Activated T-helper 2 cell treated with anti-CD3 and anti-CD28 coated beads, Interferon-gamma antibody, Interleukin-2, Interleukin-4, amounts not matched to agents 10 μg/mL and 5 μg/mL and 100 μg/mL, durations not matched to agents 14 hours and 24 hours and 36 hours (primary cell): ENCODE results near the gene CELF4. TPM values are rescaled to one million over a fixed set of nuclear protein-coding genes. Genes with fewer than 3 reads are reported as not detected.

Experiments used
- DNase-seq: peaks from one replicate; pipeline ENCODE4 v3.0.0; 2021; ENCODE audit warnings: low spot score
- H3K27ac Mint-ChIP-seq: one replicate; pipeline ENCODE4 v1.8.0; 2021; ENCODE audit warnings: mixed read lengths
- H3K27me3 Mint-ChIP-seq: one replicate; pipeline ENCODE4 v1.8.0; 2021; ENCODE audit warnings: low read depth, mixed read lengths
- H3K36me3 Mint-ChIP-seq: one replicate; pipeline ENCODE4 v1.8.0; 2021; ENCODE audit warnings: low read depth, mixed read lengths
- H3K4me1 Mint-ChIP-seq: one replicate; pipeline ENCODE4 v1.8.0; 2021; ENCODE audit warnings: low read depth, mixed read lengths
- H3K4me3 Mint-ChIP-seq: one replicate; pipeline ENCODE4 v1.8.0; 2021; ENCODE audit warnings: low read depth, mild to moderate bottlenecking, moderate library complexity, mixed read lengths
- H3K9me3 Mint-ChIP-seq: one replicate; pipeline ENCODE4 v1.8.0; 2021; ENCODE audit warnings: mixed read lengths
- intact Hi-C: fragments of 100-400 bp; cut with micrococcal nuclease; formaldehyde crosslinking; loops from one replicate; pipeline ENCODE4 v1.15.1; 2023
- total RNA-seq: library from RNA; stranded (reverse); gene quantifications from 2 replicates; pipeline ENCODE4 v1.2.3, GENCODE V29; 2022

CELF4 gene
- total RNA-seq, 1 donor from 2014 or later, result not detected

DNA sequence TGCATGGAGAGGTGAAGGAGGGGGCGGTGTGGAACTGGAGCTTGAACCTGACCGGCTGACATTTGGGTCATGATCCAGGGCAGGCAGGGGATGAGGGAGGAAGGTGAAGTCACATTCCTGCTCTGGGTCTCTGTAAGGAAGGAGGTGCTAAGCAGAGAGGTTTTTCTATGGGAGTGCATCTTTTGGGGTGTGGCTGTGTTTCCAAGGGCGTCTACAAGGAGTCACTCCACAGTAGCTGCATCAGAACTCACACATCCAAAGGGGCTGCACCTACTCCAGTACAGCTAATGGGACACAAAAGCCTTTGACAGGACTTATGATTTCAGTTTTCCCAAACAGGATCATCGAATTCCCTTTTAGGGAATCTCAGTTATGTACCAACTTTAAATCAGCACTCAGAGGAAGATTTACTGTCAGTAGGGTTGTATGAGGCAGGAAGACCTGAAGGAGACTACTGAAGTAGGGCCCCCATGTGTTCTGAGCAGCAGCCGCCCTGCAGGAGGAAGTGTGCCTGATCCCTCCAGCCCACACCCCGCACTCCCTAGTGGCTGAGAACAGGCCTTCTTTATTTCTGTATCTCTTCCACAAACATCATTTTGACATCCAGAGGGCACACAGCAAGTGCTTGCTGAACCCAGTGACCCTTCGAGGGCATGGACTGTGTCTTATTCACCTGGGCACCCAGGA, 137.2 kb downstream of the CELF4 start:
- no peak overlapping the region for H3K27ac Mint-ChIP-seq
- no peaks in the 10 kb centered on the region for H3K9me3 Mint-ChIP-seq
- intact Hi-C loops, result no loop called here
- no peaks in the 10 kb centered on the region for H3K4me1 Mint-ChIP-seq
- DNase-seq, result no peak
- H3K4me3 Mint-ChIP-seq, result no peak overlapping the region
- H3K36me3 Mint-ChIP-seq, result no peaks in the 10 kb centered on the region
- no peaks in the 10 kb centered on the region for H3K27me3 Mint-ChIP-seq

DNA sequence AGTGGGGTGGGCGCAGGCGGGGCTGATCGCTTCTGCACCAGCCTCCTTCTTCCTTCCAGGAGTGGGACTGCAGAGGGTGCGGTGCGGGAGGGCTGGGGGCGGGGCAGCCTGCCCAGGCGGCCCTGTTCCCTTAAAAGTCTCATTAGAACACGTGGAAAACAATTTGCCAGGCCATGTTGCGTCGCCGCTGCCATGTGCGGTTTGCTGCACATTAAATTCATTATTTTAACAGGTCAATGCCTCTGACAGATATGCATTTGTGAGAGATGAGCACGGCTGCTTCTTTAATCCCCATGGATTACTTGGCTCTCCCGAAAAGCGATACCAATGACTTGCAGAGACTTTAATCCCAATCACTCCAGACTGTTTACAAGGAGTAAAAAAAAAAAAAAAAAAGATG, 139.0 kb downstream of the CELF4 start:
- Mint-ChIP-seq H3K27ac (no peak overlapping the region), H3K4me3 (no peak overlapping the region), H3K36me3 (no peaks in the 10 kb centered on the region), H3K9me3 (no peaks in the 10 kb centered on the region), H3K27me3 (no peaks in the 10 kb centered on the region), H3K4me1 (no peaks in the 10 kb centered on the region)
- intact Hi-C loops, result no loop called here
- DNase-seq, result no peak

DNA sequence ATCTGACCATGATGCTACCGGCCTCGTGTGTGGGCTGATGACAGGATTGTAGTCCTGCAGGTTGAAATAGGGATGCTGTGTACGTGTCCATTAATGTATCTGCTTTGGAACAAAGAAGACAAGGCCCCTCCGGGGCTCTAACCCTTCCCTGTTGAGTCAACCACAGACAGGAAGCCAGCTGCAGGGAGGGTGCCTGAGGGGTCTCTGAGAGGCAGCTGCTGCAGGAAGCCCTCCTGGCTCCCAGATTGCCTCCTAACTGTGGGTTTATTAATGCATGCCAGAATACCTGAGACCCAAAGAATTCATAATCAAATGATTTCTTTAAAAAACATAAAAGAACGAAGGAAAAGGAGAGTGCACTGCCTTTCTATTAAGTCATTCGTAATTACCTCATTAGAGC, 140.4 kb downstream of the CELF4 start:
- Mint-ChIP-seq H3K27me3 (no peaks in the 10 kb centered on the region), H3K4me1 (no peaks in the 10 kb centered on the region), H3K4me3 (no peak overlapping the region), H3K9me3 (no peaks in the 10 kb centered on the region), H3K36me3 (no peaks in the 10 kb centered on the region), H3K27ac (no peak overlapping the region)
- no peak for DNase-seq
- intact Hi-C loops, result no loop called here

DNA sequence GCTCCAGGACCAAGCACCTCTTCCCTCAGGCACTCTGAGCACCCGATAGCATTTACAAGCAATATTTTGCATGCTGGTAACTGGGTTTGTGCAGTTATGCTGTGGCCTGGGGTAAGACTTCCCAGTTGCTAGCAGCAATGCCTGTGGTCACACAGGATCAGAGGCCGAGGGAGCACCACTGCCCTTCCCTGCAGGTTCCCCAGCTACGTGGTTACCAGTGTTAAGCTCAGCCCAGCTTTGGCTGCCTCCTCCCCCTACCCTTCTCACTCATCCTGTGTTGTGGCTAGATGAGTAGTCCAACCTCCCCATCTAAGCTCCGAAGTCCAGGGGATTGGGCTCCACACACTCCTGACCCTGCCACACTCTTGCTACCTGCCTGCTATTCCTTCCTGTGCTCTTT, 141.1 kb downstream of the CELF4 start:
- intact Hi-C loops, result no loop called here
- Mint-ChIP-seq H3K36me3 (no peaks in the 10 kb centered on the region), H3K4me1 (no peaks in the 10 kb centered on the region), H3K4me3 (no peak overlapping the region), H3K9me3 (no peaks in the 10 kb centered on the region), H3K27ac (no peak overlapping the region), H3K27me3 (no peaks in the 10 kb centered on the region)
- DNase-seq, result no peak

DNA sequence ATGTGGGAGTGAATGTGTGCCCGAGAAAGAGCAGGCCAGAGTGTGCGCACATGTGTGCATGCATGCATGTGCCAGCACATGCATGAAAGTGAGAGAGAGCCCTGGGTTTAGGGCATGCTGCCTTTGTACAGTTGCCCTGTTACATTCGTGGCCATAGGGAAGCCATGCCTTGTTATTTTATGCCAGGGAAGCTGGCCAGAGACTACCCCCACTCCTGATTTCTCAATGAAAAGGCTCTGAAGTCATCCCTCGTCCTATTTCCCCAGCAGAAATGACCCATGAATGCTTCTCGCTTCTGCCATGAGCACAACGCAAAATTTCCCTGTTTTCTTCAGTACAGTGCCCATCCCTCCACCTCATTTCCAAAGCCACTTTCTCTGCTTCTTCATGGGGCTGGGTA, 143.0 kb downstream of the CELF4 start:
- intact Hi-C loops, result no loop called here
- no peak overlapping the region for H3K4me3 Mint-ChIP-seq
- no peaks in the 10 kb centered on the region for H3K36me3 Mint-ChIP-seq
- H3K27me3 Mint-ChIP-seq, result no peaks in the 10 kb centered on the region
- no peaks in the 10 kb centered on the region for H3K9me3 Mint-ChIP-seq
- DNase-seq, result no peak
- no peaks in the 10 kb centered on the region for H3K4me1 Mint-ChIP-seq
- H3K27ac Mint-ChIP-seq, result no peak overlapping the region

DNA sequence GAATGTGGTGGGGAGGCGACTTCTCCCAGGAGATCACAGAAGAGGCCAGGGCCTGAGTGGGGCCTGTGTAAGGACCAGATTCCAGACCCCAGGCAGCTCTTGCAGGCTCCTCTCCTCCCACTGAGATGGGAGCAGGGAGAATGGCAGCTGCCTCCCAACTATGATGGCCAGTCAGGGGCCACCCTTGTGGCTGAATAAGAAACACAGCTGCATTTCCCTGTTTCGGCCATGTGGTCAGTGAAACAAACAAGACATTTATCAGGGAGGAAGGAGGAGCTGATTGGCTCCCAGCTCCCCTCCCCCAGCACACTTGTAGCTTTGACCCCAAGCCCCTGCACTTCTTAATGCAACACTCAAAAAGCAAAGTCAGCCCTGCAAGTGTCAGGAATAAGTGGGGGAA, 143.5 kb downstream of the CELF4 start:
- Mint-ChIP-seq H3K27me3 (no peaks in the 10 kb centered on the region), H3K4me1 (no peaks in the 10 kb centered on the region), H3K27ac (no peak overlapping the region), H3K9me3 (no peaks in the 10 kb centered on the region), H3K36me3 (no peaks in the 10 kb centered on the region), H3K4me3 (no peak overlapping the region)
- intact Hi-C loops, result no loop called here
- DNase-seq, result no peak

DNA sequence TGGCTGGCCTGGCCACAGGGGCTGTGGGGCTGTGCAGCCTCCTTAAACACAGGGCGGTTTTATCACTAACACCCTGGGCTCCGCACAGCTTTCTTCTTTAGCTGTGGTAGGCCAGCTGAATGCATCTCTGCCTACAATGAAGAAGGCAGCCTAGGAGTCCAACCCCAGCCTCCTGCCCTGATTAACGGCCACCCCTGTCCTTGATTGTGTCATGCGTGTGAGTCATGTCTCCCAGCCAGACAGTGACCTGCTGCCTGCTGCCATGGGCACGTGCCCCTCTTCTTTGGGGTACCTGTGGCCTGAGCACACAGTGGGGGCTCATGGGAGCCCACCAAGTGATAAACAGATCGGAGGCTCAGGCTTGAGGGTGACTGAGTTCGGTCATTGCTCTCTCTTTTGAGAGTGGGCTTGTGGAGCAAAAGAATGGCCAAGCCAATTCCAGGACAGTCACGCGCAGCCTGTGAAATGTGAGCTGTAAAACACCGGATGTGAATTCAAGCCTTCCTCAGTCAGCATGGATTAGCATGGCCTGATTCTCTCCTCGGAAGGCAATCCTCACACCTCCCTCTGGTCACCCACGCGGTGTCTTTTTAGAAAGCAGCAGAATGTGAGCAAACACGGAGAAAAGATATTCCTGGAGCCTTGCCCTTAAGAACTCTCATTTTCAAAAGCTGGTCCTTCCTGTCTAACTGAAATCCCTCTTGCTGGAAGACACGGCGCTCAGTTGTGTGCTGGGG, 144.1 kb downstream of the CELF4 start:
- Mint-ChIP-seq H3K27ac (no peak overlapping the region), H3K9me3 (no peaks in the 10 kb centered on the region), H3K4me3 (no peak overlapping the region), H3K4me1 (no peaks in the 10 kb centered on the region), H3K36me3 (no peaks in the 10 kb centered on the region), H3K27me3 (no peaks in the 10 kb centered on the region)
- intact Hi-C loops, result no loop called here
- no peak for DNase-seq

DNA sequence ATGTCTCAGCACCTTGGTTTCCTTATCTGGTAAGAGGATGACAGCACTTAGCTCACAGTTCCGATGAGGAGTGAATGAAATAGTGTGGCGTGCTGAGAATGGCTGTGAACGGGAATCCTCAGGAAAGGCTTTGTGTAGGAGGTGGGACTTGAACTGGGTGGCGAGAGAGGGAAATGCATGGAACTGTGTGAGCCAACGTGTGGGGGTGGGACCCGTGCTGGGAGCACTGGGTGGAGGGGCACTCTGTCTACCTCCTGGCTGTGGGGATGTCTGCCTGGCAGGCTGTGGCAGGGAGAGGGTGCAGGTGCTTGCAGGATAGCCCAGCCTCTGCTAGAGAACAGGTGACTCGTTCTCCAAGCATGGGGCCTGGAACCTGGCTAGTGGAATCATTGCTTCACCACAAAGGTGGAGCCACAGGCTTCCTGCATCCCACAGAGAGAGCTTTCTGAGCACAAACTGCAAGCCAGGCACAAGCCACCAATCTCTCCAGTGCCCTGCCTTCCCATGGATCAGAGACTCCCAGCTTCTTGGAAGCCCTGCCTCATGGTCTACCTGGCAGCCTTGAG, 145.2 kb downstream of the CELF4 start:
- H3K27me3 Mint-ChIP-seq, result no peaks in the 10 kb centered on the region
- no peak overlapping the region for H3K4me3 Mint-ChIP-seq
- no peak for DNase-seq
- H3K27ac Mint-ChIP-seq, result no peak overlapping the region
- H3K4me1 Mint-ChIP-seq, result no peaks in the 10 kb centered on the region
- intact Hi-C loops, result no loop called here
- H3K9me3 Mint-ChIP-seq, result no peaks in the 10 kb centered on the region
- no peaks in the 10 kb centered on the region for H3K36me3 Mint-ChIP-seq

DNA sequence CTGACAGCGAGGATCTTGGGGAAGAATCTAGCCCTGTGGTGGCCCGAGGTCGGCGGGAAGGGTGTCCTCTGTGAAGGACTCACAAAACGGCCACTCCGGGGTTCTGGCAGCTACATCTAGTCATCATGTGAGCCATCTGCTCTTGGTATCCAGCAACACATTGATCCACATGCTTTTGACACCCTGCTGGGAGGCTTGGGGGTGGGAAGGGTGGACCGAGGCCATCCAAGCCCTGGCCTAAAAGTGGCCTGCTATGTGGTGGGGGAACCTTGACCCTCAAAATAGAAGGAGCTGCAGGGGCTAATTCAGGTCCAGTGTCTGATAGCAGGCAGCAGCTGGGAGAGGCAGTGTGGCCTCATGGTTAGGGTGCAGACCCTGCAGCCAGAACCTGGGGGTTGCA, 145.7 kb downstream of the CELF4 start:
- DNase-seq, result no peak
- Mint-ChIP-seq H3K27me3 (no peaks in the 10 kb centered on the region), H3K9me3 (no peaks in the 10 kb centered on the region), H3K4me3 (no peak overlapping the region), H3K36me3 (no peaks in the 10 kb centered on the region), H3K4me1 (no peaks in the 10 kb centered on the region), H3K27ac (no peak overlapping the region)
- intact Hi-C loops, result no loop called here

DNA sequence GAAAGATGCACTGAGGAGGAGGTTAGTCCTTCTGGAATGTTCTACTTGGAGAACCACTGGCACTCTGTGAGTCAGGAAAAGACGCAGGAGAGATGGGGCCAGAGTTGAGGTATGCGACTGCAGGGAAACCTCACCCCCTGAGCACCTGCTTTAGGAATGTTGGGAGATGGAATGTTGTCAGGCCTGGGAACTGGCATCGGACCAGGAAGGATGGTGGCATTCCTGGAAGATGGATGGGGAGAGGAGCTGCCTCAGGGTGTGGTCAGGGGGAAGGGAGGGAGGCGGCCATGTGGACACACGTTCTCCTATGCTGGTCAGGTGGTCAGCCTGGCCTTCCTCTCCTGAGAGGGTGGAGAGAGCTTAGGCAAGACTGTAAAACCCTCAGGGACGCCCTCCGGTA, 146.3 kb downstream of the CELF4 start:
- Mint-ChIP-seq H3K27ac (no peak overlapping the region), H3K4me3 (no peak overlapping the region), H3K9me3 (no peaks in the 10 kb centered on the region), H3K36me3 (no peaks in the 10 kb centered on the region), H3K4me1 (no peaks in the 10 kb centered on the region), H3K27me3 (no peaks in the 10 kb centered on the region)
- no peak for DNase-seq
- intact Hi-C loops, result no loop called here

DNA sequence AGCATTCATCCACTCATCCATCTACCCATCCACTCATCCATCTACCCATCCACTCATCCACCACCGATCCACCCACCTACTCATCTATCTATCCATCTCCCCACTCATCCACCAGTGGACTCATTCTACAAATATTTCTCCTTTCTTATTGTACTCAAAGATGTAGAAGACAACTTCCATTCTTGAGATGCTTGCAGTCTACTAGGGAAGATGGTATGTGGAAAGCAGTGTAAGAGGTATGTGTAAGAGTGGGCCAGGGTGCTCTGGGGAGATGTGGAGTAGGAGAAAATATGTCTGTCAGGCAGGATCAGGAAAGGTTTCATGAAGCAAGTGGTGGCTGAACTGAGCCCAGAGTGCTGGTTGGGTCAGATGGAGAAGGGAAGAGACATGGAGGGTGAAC, 150.8 kb downstream of the CELF4 start:
- intact Hi-C loops, result no loop called here
- no peak overlapping the region for H3K4me3 Mint-ChIP-seq
- no peaks in the 10 kb centered on the region for H3K36me3 Mint-ChIP-seq
- no peak overlapping the region for H3K27ac Mint-ChIP-seq
- no peak for DNase-seq
- H3K4me1 Mint-ChIP-seq, result no peaks in the 10 kb centered on the region
- no peaks in the 10 kb centered on the region for H3K27me3 Mint-ChIP-seq
- H3K9me3 Mint-ChIP-seq, result no peaks in the 10 kb centered on the region

DNA sequence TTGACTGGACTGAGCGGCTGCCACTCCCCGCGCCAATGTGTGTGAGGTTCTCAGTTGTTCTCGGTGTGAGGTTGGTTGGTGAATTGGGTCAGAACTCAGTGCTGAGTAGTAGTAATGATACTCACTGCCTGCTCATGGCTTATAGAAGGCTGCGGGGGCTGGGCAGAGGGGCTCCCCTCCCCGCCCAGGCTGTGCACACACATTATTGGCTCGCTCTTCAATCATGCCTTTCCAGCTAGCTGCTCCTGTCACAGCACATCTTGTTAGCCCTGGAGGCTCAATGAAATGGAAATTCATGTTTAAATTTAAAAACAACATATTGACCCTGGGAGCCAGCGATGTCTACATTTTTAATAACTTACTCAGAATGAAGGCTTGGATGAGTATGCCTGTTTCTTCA, 152.8 kb downstream of the CELF4 start:
- Mint-ChIP-seq H3K36me3 (no peaks in the 10 kb centered on the region), H3K4me3 (no peak overlapping the region), H3K4me1 (no peaks in the 10 kb centered on the region), H3K9me3 (no peaks in the 10 kb centered on the region), H3K27me3 (no peaks in the 10 kb centered on the region), H3K27ac (no peak overlapping the region)
- no peak for DNase-seq
- intact Hi-C loops, result no loop called here

DNA sequence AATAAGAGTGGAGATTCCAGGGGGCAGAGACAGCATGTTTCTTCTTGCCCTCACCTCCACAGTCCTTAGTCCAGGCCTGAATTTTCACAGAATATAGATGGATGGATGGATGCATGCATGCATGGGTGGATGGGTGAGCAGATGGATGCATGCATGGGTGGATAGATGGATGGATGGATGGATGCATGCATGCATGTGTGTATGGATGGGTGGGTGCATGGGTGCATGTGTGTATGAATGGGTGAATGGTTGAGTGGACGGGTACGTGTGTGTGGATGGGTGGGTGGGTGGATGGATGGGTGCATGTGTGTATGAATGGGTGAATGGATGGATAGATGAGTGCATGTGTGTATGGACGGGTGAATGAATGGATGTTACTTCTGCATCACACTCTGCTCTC, 153.3 kb downstream of the CELF4 start:
- no peak for DNase-seq
- H3K4me1 Mint-ChIP-seq, result no peaks in the 10 kb centered on the region
- no peak overlapping the region for H3K4me3 Mint-ChIP-seq
- H3K9me3 Mint-ChIP-seq, result no peaks in the 10 kb centered on the region
- intact Hi-C loops, result no loop called here
- H3K27me3 Mint-ChIP-seq, result no peaks in the 10 kb centered on the region
- H3K36me3 Mint-ChIP-seq, result no peaks in the 10 kb centered on the region
- H3K27ac Mint-ChIP-seq, result no peak overlapping the region
